IMR-90 (cell line): ENCODE results near the gene CMPK2. TPM values are rescaled to one million over a fixed set of nuclear protein-coding genes. Genes with fewer than 3 reads are reported as not detected.

Experiments
- ATAC-seq: fragments of 200-7000 bp; cut with Tn5 transposase; 2 replicates; pipeline ENCODE4 v1.9.1; 2020; ENCODE audit warnings: low read depth, mild to moderate bottlenecking, moderate library complexity
- BruUV-seq: library from RNA; stranded (reverse); fragments of 400-500 nt; replicated peaks from 2 replicates; lab custom pipeline; 2021; lab: Mats Ljungman, UMichigan
- CTCF ChIA-PET: fragments of 300-600 bp; formaldehyde crosslinking; extraction: SDS; loops from one replicate; lab custom pipeline; 2021; ENCODE audit warnings: antibody characterized with exemption; lab: Yijun Ruan, JAX
- POLR2A ChIA-PET: fragments of 300-600 bp; sonication (Branson Sonifier 250); formaldehyde crosslinking; loops from one replicate; lab custom pipeline; 2022; ENCODE audit warnings: antibody characterized with exemption; ENCODE audit not compliant: unreplicated experiment; lab: Charles Lee
- DNase-seq: peaks from one replicate; pipeline ENCODE4 v3.0.0; 2013
- H2AFZ ChIP-seq: replicated peaks from 2 replicates; pipeline ENCODE3; 2013; ENCODE audit warnings: low read length, mild to moderate bottlenecking; ENCODE audit not compliant: poor library complexity
- H2AK5ac ChIP-seq: 2 replicates; pipeline ENCODE4 v1.6.1; 2013; ENCODE audit warnings: low read depth, low read length, inconsistent platforms
- H2AK9ac ChIP-seq: replicated peaks from 2 replicates; pipeline ENCODE3; 2013; ENCODE audit warnings: mild to moderate bottlenecking, low read depth, low read length, moderate library complexity; ENCODE audit not compliant: poor library complexity
- H2BK120ac ChIP-seq: 2 replicates; pipeline ENCODE4 v1.6.1; 2013; ENCODE audit warnings: low read depth, low read length, inconsistent platforms
- H2BK15ac ChIP-seq: 3 replicates; pipeline ENCODE4 v1.6.1; 2013; ENCODE audit warnings: low read depth, low read length, inconsistent platforms
- H2BK20ac ChIP-seq: 2 replicates; pipeline ENCODE4 v1.6.1; 2013; ENCODE audit warnings: low read depth, mild to moderate bottlenecking, inconsistent platforms, low read length, moderate library complexity
- H2BK5ac ChIP-seq: 2 replicates; pipeline ENCODE4 v1.6.1; 2013; ENCODE audit warnings: mild to moderate bottlenecking, low read depth, low read length, inconsistent platforms; ENCODE audit not compliant: poor library complexity, severe bottlenecking
- H3K14ac ChIP-seq: replicated peaks from 2 replicates; pipeline ENCODE4 v1.6.1; 2013; ENCODE audit warnings: low read depth, low read length, inconsistent platforms
- H3K18ac ChIP-seq: 2 replicates; pipeline ENCODE4 v1.6.1; 2013; ENCODE audit warnings: low read depth, low read length, control low read depth
- H3K23ac ChIP-seq: 2 replicates; pipeline ENCODE4 v1.6.1; 2013; ENCODE audit warnings: low read depth, low read length, inconsistent platforms
- H3K27ac ChIP-seq: 2 replicates; pipeline ENCODE4 v1.5.1; 2013; ENCODE audit warnings: mild to moderate bottlenecking, control low read depth, low read length; ENCODE audit not compliant: insufficient read depth
- H3K27me3 ChIP-seq: 2 replicates; pipeline ENCODE4 v1.6.1; 2013; ENCODE audit warnings: low read length; ENCODE audit not compliant: control insufficient read depth, insufficient read depth
- H3K36me3 ChIP-seq: 2 replicates; pipeline ENCODE4 v1.6.1; 2013; ENCODE audit warnings: low read length, mixed read lengths; ENCODE audit not compliant: control insufficient read depth, insufficient read depth
- H3K4ac ChIP-seq: 2 replicates; pipeline ENCODE4 v1.6.1; 2013; ENCODE audit warnings: low read depth, low read length, inconsistent platforms
- H3K4me1 ChIP-seq: 2 replicates; pipeline ENCODE4 v1.6.1; 2013; ENCODE audit warnings: low read length, mixed read lengths; ENCODE audit not compliant: control insufficient read depth, insufficient read depth
- H3K4me2 ChIP-seq: 2 replicates; pipeline ENCODE4 v1.6.1; 2013; ENCODE audit warnings: low read depth, mild to moderate bottlenecking, control low read depth, low read length, moderate library complexity
- H3K4me3 ChIP-seq: 2 replicates; pipeline ENCODE4 v1.5.1; 2013; ENCODE audit warnings: low read depth, mild to moderate bottlenecking, control low read depth, low read length, moderate library complexity; ENCODE audit not compliant: insufficient read depth
- H3K56ac ChIP-seq: 2 replicates; pipeline ENCODE4 v1.6.1; 2013; ENCODE audit warnings: low read length, inconsistent platforms; ENCODE audit not compliant: insufficient read depth; ENCODE audit errors: extremely low read depth
- H3K79me1 ChIP-seq, 2 experiments: 2 replicates each; pipeline ENCODE4 v1.6.1; 2013; ENCODE audit warnings: low read length in 2 of 2, inconsistent platforms in 1 of 2, low read depth in 1 of 2
- H3K9ac ChIP-seq: 2 replicates; pipeline ENCODE4 v1.6.1; 2013; ENCODE audit warnings: low read depth, low read length, control low read depth
- H3K9me1 ChIP-seq: 2 replicates; pipeline ENCODE4 v1.6.1; 2013; ENCODE audit warnings: low read length, inconsistent platforms; ENCODE audit not compliant: insufficient read depth
- H3K9me3 ChIP-seq: 2 replicates; pipeline ENCODE4 v1.6.1; 2013; ENCODE audit warnings: low read length; ENCODE audit not compliant: control insufficient read depth, insufficient read depth
- H4K20me1 ChIP-seq: 2 replicates; pipeline ENCODE4 v1.6.1; 2013; ENCODE audit warnings: low read length, inconsistent platforms; ENCODE audit not compliant: insufficient read depth
- H4K5ac ChIP-seq: 2 replicates; pipeline ENCODE4 v1.6.1; 2013; ENCODE audit warnings: mild to moderate bottlenecking, low read depth, low read length, control low read depth
- H4K8ac ChIP-seq, 2 experiments: 2 replicates each; pipeline ENCODE4 v1.6.1; 2013; ENCODE audit warnings: low read depth in 2 of 2, low read length in 2 of 2, control low read depth in 1 of 2, inconsistent platforms in 1 of 2
- H4K91ac ChIP-seq: 2 replicates; pipeline ENCODE4 v1.6.1; 2013; ENCODE audit warnings: low read depth, low read length, inconsistent platforms; ENCODE audit not compliant: insufficient read depth
- CEBPB ChIP-seq: IDR thresholded peaks from 2 replicates; pipeline ENCODE4 v1.6.1; 2012; ENCODE audit warnings: low read depth, low read length, improper control_type of control experiment
- CHD1 ChIP-seq: IDR thresholded peaks from 2 replicates; pipeline ENCODE4 v1.6.1; 2012; ENCODE audit warnings: low read depth, low read length, improper control_type of control experiment
- FOS ChIP-seq: fragments of 150-350 bp; IDR thresholded peaks from 2 replicates; pipeline ENCODE4 v1.6.1; 2016; ENCODE audit warnings: low read depth, low read length
- MAFK ChIP-seq: IDR thresholded peaks from 2 replicates; pipeline ENCODE4 v1.6.1; 2012; ENCODE audit warnings: low read depth, low read length, improper control_type of control experiment
- MAZ ChIP-seq: IDR thresholded peaks from 2 replicates; pipeline ENCODE4 v1.6.1; 2012; ENCODE audit warnings: low read depth, mild to moderate bottlenecking, low read length, improper control_type of control experiment, moderate library complexity, borderline replicate concordance
- RFX5 ChIP-seq: IDR thresholded peaks from 2 replicates; pipeline ENCODE4 v1.8.0; 2012; ENCODE audit warnings: low read depth, mild to moderate bottlenecking, low read length, moderate library complexity
- USF2 ChIP-seq: fragments of 150-350 bp; IDR thresholded peaks from 2 replicates; pipeline ENCODE4 v1.6.1; 2017; ENCODE audit warnings: mild to moderate bottlenecking, antibody characterized with exemption, low read length, low read depth
- WGBS, 2 experiments: methylation state at CpG; one replicate each; pipeline versions ENCODE4 v1.1.5 to v1.1.7; 2013; ENCODE audit warnings: missing lambda C conversion rate in 2 of 2; ENCODE audit not compliant: insufficient read length in 1 of 2; ENCODE audit errors: extremely low coverage in 2 of 2; 5-methylcytosine and 5-hydroxymethylcytosine counted together
- dilution Hi-C: fragments of 300-500 bp; cut with HindIII; formaldehyde crosslinking; loops from one replicate; pipeline ENCODE4 v1.14.3; 2018; ENCODE audit warnings: low sequenced_read_pairs; ENCODE audit not compliant: unreplicated experiment
- in situ Hi-C: fragments of 300-500 bp; cut with MboI; formaldehyde crosslinking; loops from 3 replicates; pipeline ENCODE4 v1.14.3; 2019; ENCODE audit warnings: low sequenced_read_pairs, inconsistent platforms, mixed read lengths
- intact Hi-C: fragments of 100-400 bp; cut with micrococcal nuclease; formaldehyde crosslinking; loops from 2 replicates; pipeline ENCODE4 v1.10.0; 2022
- polyA plus RNA-seq, 3 experiments: library from polyadenylated mRNA; depleted of rRNA; stranded (reverse); fragments of >200 nt; gene quantifications; 2 replicates each; pipeline ENCODE4 v1.2.3, GENCODE V29; 2012; ENCODE audit warnings: low replicate concordance in 1 of 3
- total RNA-seq: library from RNA; depleted of rRNA; stranded (reverse); fragments of >200 nt; gene quantifications from 2 replicates; pipeline ENCODE4 v1.2.3, GENCODE V29; 2012

Gene CMPK2
- total and polyA plus RNA-seq, 2 of the 4 experiments (the other 2 are of a cell fraction) = 0.03 to 0.18 TPM

- Histone ChIP-seq H2BK20ac (no peak overlapping the region), H3K14ac (no peak overlapping the region), H2BK5ac (no peak overlapping the region), H3K79me1 (no peaks in the 10 kb centered on the region), H3K23ac (no peak overlapping the region), H3K27me3 (peaks cover 13% of the 10 kb centered on the region), H3K9me3 (peaks cover 4% of the 10 kb centered on the region; the same call in 1 of the 2 replicates), H3K4ac (no peak overlapping the region), H4K8ac (no peak overlapping the region), H4K5ac (no peak overlapping the region), H4K91ac (no peak overlapping the region), H3K9me1 (no peaks in the 10 kb centered on the region), H2AFZ (no peak overlapping the region), H3K4me2 (no peak overlapping the region), H2AK5ac (no peak overlapping the region), H3K56ac (no peak overlapping the region), H3K27ac (no peak overlapping the region), H3K36me3 (no peaks in the 10 kb centered on the region), H4K20me1 (no peaks in the 10 kb centered on the region), H2AK9ac (no peak overlapping the region), H3K4me3 (no peak overlapping the region), H3K18ac (no peak overlapping the region), H3K9ac (no peak overlapping the region), H2BK15ac (no peak overlapping the region), H3K4me1 (no peaks in the 10 kb centered on the region), H2BK120ac (no peak overlapping the region)
- dilution Hi-C loops = no loop called here
- peak; percentile 2 for DNase-seq
- ChIA-PET CTCF (no interaction called here), POLR2A (no interaction called here)
- TF ChIP-seq MAFK (no peak), FOS (no peak), CEBPB (no peak), RFX5 (no peak), MAZ (no peak), CHD1 (no peak), USF2 (no peak)
- BruUV-seq = no TSS peak
- WGBS, 2 experiments = no CpG with 5 or more reads among the region's 3 CpGs
- in situ Hi-C loops = no loop called here
- no peak for ATAC-seq
- intact Hi-C loops = loop anchor here (5.0 kb wide), 1 partner anchor 127 kb away; no protein-coding TSS in a partner anchor
These were observed 49.1 kb upstream of the CMPK2 start for GRCh38 chr2:6914828-6915227.
